Mucosa of stomach (tissue), 1 donor: ENCODE measurements around the gene RSBN1.

ENCODE experiments used
- H3K27me3 ChIP-seq: one replicate; pipeline ENCODE4 v1.7.0; 2013; ENCODE audit warnings: mild to moderate bottlenecking, low read length; ENCODE audit not compliant: control insufficient read depth, insufficient read depth
- H3K36me3 ChIP-seq: one replicate; pipeline ENCODE4 v1.7.0; 2013; ENCODE audit warnings: low read length; ENCODE audit not compliant: control insufficient read depth, insufficient read depth
- H3K4me1 ChIP-seq: one replicate; pipeline ENCODE4 v1.7.0; 2013; ENCODE audit warnings: mild to moderate bottlenecking, low read length; ENCODE audit not compliant: control insufficient read depth, insufficient read depth
- H3K4me3 ChIP-seq: one replicate; pipeline ENCODE4 v1.7.0; 2013; ENCODE audit warnings: low read length
- H3K9ac ChIP-seq: one replicate; pipeline ENCODE4 v1.7.0; 2013; ENCODE audit warnings: mild to moderate bottlenecking, low read length, moderate library complexity
- H3K9me3 ChIP-seq: one replicate; pipeline ENCODE4 v1.7.0; 2013; ENCODE audit warnings: mild to moderate bottlenecking, low read length, moderate library complexity; ENCODE audit not compliant: control insufficient read depth
- donor health status: Pancreatic carcinoma.

Gene RSBN1

DNA sequence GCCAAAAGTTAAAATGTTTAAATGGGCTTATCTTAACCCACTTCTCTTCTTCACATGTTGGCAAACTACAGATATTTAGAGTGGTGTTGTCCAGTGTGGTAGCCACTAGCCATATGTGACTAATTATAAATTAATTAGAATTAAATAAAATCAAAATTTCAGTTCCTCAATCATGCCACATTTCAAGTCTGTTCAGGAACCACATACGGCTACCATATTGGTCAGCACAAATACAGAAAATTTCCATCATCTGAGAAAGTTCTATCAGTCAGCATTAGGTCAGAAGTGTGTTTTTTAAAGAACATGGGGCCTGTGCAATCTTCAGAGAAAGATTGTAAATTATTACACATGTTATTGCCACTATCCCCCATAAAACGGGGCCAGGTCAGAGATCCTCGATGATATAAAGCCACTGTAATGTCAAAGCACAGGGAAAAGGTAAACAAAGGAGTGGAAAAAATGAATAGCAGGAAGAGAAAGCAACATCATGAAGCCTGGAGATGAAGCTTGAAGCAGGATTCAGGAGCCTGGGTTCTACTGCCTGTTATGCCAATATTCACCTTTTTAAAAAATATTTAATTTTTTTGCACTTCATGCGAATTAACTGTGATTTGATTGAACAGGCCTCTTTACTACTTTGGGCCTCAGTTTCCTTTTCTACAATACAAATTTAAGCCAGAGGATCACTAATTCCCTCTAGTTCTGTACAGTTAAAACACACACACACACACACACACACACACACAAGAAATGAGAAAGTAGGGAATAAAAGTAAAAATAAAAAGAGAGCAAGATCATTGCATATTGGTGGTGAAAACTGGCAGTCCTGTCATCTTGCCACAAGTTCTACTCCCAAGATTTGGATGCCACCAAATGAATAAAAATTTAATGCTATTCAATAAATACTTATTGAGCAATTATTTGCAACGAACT, 2.3 kb downstream of the RSBN1 start:
- no peak overlapping the region for H3K9ac ChIP-seq
- no peaks in the 10 kb centered on the region for H3K9me3 ChIP-seq
- H3K27me3 ChIP-seq: no peaks in the 10 kb centered on the region
- peaks cover 23% of the 10 kb centered on the region for H3K4me1 ChIP-seq
- no peak overlapping the region for H3K4me3 ChIP-seq
- no peaks in the 10 kb centered on the region for H3K36me3 ChIP-seq

DNA sequence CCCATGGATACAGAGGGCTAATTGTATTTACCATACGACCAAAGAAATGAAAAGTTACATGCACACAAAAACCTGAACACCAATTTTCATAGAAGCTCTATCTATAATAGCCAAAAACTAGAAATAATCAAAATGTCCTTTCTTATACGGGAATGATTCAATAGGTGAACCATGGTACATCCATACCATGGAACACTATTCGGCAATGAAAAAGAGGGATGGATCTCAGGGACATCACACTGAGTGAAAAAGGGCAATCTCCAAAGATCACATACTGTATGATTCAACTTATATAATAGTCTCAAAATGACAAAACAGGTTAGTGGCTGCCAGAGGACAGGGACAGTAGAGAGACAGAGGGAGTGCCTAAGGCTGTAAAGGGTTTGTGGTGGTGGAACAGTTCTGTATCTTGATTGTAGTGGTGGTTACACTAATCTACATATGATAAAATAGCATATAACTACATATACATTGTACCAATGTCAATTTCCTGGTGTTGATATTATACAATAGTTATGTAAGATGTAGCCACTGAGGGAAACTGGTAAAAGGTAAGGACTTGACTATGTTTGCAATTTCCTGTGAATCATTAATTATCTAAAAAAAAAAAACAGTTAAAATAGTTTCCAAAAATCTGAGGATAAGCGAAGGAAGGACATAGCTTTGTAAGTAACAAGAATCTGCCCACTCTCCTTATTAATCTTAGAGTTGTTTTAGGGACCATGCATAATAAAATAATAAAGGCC, 3.7 kb downstream of the RSBN1 start:
- Histone ChIP-seq H3K4me3 (no peak overlapping the region), H3K27me3 (no peaks in the 10 kb centered on the region), H3K9ac (no peak overlapping the region), H3K36me3 (no peaks in the 10 kb centered on the region), H3K4me1 (peaks cover 31% of the 10 kb centered on the region), H3K9me3 (no peaks in the 10 kb centered on the region)

DNA sequence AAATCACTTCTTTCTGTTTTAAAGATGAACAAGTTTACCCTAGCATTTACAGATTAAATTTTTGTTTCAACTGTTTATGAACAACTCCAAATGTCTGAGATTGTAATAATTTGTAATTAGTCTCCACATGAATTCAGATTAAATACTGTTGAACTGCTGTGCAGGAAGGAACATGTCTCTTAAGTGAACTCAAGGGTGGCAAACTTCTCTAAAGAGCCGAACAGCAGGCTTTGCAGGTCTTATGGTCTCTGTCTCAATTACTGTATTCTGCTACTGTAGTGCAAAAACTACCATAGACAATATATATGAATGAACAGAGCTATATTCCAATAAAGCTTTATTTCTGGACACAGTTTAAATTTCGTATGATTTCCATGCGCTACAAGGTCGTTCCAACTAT, 6.6 kb downstream of the RSBN1 start:
- Histone ChIP-seq H3K27me3 (no peaks in the 10 kb centered on the region), H3K9ac (no peak overlapping the region), H3K4me1 (peaks cover 30% of the 10 kb centered on the region), H3K36me3 (no peaks in the 10 kb centered on the region), H3K4me3 (no peak overlapping the region), H3K9me3 (no peaks in the 10 kb centered on the region)

DNA sequence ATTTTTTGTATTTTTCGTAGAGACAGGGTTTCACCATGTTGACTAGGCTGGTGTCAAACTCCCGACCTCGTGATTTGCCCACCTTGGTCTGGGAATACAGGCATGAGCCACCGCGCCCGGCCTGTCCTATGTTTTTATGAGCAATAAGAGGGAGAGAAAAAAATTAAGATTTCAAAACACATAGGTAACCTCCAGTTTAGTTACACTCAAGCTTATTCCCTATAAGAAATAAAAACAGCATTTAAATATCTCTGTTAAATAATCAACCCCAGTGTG, 7.1 kb downstream of the RSBN1 start:
- Histone ChIP-seq H3K9me3 (no peaks in the 10 kb centered on the region), H3K9ac (no peak overlapping the region), H3K4me1 (peaks cover 30% of the 10 kb centered on the region), H3K36me3 (no peaks in the 10 kb centered on the region), H3K4me3 (no peak overlapping the region), H3K27me3 (no peaks in the 10 kb centered on the region)

DNA sequence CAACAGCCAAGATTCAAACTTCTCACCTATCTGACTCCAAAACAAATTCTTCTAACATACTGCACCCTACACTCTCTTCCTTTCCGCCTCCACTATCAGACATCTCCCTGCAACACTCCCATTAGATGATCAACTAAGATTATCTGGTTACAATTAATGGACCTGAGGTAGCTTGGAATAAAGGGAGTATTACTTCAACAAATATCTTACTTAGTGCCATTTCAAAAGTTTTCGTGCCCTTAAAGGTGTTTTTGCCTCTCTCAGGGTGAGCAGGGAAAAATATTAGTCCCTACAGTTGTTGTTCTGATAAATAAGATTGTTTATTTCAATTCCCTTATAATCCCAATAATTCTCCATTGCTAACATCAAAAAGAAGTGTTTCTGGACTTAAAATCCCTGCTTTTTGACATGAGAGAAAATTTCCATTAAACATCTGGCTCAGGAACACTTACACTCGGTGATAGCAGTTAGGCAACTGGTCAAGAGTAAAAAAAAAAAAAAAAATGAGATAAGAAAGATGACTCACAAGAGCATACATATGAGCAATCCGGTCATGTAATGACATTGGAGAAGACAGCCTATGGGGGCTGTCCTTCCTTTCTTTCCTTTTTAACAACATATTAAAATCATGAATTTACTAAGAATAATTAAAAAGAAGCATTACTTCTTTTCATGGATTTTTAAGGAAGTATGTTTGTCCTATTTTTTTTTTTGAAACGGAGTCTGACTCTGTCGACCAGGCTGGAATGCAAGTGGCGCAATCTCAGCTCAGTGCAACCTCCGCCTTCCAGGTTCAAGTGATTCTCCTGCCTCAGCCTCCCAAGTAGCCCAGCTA, 7.6 kb downstream of the RSBN1 start:
- Histone ChIP-seq H3K36me3 (no peaks in the 10 kb centered on the region), H3K4me1 (peaks cover 30% of the 10 kb centered on the region), H3K9ac (no peak overlapping the region), H3K4me3 (no peak overlapping the region), H3K27me3 (no peaks in the 10 kb centered on the region), H3K9me3 (no peaks in the 10 kb centered on the region)

DNA sequence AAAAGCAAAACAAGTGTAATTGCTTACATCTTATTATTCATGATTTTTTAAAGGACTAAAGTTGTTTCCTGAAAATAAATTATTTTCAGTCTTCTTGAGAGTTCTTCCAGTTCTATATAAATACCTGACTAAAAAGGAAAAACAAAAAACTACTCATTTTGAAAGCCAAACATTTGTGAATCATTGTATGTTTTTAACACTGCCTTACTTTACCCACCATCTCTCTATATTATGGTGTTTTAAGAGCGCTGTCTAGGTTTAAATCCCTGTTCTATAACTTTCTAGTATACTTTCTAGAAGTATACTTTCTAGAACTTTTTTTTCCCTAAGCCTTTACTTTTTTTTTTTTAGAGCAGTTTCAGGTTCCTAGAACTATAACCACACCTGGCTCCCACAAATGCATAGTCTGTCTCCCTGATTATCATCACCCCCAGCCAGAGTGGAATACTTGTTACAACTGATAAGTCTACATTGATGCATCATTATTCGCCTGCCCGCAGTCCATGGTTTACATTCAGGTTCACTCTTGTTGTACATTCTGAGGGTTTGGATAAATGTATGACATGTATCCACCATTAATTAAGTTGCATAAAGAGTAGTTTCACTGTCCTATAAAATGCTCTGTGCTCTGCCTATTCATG, 9.8 kb downstream of the RSBN1 start:
- Histone ChIP-seq H3K4me1 (peaks cover 25% of the 10 kb centered on the region), H3K27me3 (no peaks in the 10 kb centered on the region), H3K9me3 (no peaks in the 10 kb centered on the region), H3K4me3 (no peak overlapping the region), H3K9ac (no peak overlapping the region), H3K36me3 (no peaks in the 10 kb centered on the region)

DNA sequence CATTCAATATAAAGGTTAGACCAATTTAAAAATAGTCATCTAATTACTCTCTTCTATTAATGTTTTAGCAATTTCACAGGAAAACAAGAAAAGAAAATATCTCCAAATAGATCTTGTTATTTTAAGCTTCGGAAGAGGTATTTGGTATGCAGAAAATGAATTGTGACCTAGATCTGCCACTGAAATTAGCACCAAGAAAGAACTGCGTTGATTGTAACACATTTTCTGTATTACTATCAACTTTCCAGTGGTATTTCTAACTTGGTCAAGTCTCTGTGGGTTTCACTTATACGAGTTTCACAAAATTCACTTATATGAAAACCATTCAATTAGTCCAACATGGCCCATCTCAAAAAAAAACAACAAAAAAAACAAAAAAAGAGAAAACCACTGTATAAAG, 11.8 kb downstream of the RSBN1 start:
- Histone ChIP-seq H3K4me3 (no peak overlapping the region), H3K9me3 (no peaks in the 10 kb centered on the region), H3K27me3 (no peaks in the 10 kb centered on the region), H3K9ac (no peak overlapping the region), H3K4me1 (peaks cover 24% of the 10 kb centered on the region), H3K36me3 (no peaks in the 10 kb centered on the region)

DNA sequence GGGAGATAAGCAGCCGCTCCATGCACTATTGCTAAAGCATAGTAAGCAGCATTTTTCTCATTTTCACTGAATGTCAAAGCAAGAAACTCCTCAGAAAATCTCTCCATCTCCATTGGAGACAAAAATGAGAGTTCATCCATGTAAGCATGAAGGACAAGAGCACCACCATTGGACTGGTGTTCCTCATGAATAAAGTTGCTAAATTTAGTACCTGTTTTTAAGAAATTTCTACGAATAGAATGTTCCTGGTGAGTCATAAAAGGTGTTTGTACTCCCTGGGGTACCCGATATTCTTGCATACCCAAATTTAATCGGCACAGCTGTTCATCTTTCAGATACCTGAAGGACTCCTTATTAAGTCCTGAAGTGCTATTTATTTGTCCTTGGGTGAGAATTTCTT, 14.8 kb downstream of the RSBN1 start:
- no peak overlapping the region for H3K4me3 ChIP-seq
- H3K4me1 ChIP-seq: no peaks in the 10 kb centered on the region
- no peaks in the 10 kb centered on the region for H3K9me3 ChIP-seq
- H3K36me3 ChIP-seq: no peaks in the 10 kb centered on the region
- H3K27me3 ChIP-seq: no peaks in the 10 kb centered on the region
- H3K9ac ChIP-seq: no peak overlapping the region

DNA sequence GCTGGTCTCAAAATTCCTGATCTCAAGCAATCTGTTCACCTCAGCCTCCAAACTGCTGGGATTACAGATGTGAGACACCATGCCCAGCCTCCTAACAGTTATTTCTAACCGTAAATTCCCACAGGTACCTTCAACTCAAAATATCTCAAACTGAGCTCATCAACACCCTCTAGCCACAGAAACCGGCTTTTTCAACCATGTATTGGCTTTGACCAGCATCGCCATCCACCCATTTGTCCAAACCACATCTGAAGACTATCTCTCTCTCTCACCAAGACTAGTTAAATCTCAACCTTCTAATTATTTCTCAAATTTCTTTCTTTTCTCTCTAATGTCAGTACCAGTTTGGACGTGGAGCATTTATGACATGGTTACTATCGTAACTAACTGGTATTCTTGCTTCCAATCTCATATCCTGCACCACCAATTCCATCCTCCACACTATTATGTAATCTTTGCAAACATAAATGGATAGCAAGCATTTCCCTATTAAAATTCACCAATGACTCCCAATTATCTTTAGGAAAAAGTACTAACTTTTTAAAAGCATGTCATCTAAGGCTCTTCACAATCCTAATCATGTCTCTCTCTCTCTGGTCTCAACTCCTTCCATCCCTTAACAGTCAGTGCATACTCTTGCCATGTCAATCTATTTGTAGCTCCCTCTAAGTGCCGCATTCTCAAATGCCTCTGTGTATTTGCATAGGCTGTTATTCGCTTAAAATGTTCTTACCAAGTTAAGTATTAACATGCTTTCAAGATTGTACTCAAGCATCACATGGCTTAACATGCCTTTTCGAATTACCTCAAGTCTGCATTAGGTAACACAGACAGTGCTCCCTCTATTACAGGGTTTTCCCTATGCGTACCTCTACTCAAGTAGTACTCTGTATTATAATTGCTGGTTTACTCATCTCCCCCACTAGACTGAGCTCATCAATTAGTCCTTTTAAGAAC, 18.1 kb downstream of the RSBN1 start:
- no peaks in the 10 kb centered on the region for H3K36me3 ChIP-seq
- H3K9ac ChIP-seq: no peak overlapping the region
- H3K27me3 ChIP-seq: no peaks in the 10 kb centered on the region
- H3K4me3 ChIP-seq: no peak overlapping the region
- no peaks in the 10 kb centered on the region for H3K9me3 ChIP-seq
- H3K4me1 ChIP-seq: peaks cover 1% of the 10 kb centered on the region

DNA sequence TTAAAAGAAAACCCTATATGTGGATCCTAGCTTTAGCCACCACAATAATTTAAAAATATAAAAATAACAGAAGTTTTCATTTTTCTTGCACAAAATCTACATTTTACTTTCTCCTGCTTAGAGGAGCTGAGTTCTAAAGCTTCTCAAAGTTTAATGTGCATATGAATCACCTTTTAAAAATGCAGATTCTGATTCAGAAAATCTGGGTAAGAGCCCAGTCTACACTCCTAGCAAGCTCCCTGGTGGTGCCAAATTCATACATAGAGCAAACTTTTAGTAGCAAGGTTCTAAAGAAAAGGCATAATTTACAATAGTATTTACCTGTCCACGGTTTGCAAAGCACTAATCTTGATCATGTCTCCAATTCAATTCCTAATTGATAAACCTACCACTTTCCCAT, 19.3 kb downstream of the RSBN1 start:
- Histone ChIP-seq H3K4me1 (peaks cover 9% of the 10 kb centered on the region), H3K9ac (no peak overlapping the region), H3K9me3 (no peaks in the 10 kb centered on the region), H3K27me3 (no peaks in the 10 kb centered on the region), H3K4me3 (no peak overlapping the region), H3K36me3 (no peaks in the 10 kb centered on the region)

DNA sequence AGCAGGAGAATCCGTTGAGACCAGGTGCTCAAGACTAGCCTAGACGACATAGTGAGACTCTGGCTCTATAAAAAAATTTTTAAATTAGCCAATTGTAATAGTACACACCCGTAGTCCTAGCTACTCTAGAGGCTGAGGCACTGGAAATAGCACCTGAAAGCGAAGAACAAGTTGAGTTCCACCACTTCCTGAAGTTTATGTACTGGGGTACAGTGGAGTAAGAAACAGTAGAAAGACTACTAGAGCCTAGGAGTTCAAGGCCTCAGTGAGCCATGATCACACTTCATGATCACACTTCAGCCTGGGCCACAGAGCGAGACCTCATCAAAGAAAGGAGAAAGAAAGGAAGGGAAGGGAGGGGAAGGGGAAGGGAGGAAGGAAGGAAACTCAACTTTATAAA, 19.8 kb downstream of the RSBN1 start:
- no peak overlapping the region for H3K9ac ChIP-seq
- peaks cover 9% of the 10 kb centered on the region for H3K4me1 ChIP-seq
- H3K9me3 ChIP-seq: no peaks in the 10 kb centered on the region
- H3K27me3 ChIP-seq: no peaks in the 10 kb centered on the region
- no peaks in the 10 kb centered on the region for H3K36me3 ChIP-seq
- no peak overlapping the region for H3K4me3 ChIP-seq
